Ishikawa (cell line): Measurements from ENCODE around the gene SNX22.

Experiments
- EGR1 ChIP-seq: IDR thresholded peaks from 2 replicates; pipeline ENCODE4 v1.6.1; 2012
- EP300 ChIP-seq: IDR thresholded peaks from 2 replicates; pipeline ENCODE4 v1.6.1; 2012; ENCODE audit warnings: borderline replicate concordance
- REST ChIP-seq: IDR thresholded peaks from 2 replicates; pipeline ENCODE4 v1.6.1; 2012; ENCODE audit warnings: low read depth, mild to moderate bottlenecking

DNA sequence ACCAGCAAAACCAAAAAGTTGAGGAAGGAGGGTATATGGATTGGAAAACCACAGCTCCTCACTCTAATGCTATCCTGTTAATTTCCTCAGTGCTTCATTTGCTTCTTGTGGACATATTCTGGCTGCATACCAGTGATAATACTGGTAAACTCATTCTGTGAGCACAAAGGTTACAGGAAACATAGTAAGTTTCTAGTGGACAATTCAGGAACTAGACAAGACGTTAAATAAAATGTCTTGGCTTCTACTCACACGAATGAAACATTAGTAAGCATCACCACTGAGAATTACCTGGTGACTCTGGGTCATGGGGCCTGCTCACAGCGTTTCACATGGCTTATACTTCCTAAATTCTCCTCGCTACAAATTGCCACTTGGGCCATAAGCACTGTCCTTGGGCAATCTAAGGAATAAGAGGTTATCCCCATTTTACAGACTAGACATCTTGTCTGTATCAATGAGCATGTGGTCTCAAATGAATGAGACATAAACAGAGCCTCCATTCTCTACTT lies 31.4 kb downstream of the SNX22 start:
- TF ChIP-seq EGR1 (no peak), EP300 (no peak), REST (no peak)
